GM19452 (cell line): ENCODE measurements around the gene SHISA9.

Experiments
- ATAC-seq: cut with Tn5 transposase; IDR thresholded peaks from one replicate; pipeline ENCODE4 v1.9.1; 2021; ENCODE audit not compliant: unreplicated experiment

The SHISA9 gene

GRCh38 chr16:12944300-12944699 is 42.9 kb downstream of the SHISA9 start:
- no peak for ATAC-seq

DNA sequence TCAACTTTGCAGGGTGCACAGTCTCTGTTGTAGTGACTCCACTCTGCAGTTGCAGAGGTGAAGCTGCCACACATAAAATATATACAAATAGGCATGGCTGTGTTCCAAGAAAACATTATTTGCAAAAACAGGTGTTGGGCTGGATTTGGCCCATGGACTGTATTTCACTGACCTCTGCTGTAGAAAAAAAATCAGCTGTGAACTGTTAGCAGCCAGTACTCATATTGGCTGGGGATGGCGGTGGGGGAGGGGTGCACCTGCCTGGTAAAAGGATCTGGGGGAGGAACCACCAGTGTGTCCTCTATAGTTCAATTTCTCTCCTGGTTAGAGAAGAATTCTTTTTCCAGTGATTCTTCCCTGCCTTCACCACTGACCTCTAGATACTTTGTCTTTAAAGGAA is 50.0 kb downstream of the SHISA9 start:
- no peak for ATAC-seq

GRCh38 chr16:12951976-12952375 is 50.6 kb downstream of the SHISA9 start:
- ATAC-seq = no peak

DNA sequence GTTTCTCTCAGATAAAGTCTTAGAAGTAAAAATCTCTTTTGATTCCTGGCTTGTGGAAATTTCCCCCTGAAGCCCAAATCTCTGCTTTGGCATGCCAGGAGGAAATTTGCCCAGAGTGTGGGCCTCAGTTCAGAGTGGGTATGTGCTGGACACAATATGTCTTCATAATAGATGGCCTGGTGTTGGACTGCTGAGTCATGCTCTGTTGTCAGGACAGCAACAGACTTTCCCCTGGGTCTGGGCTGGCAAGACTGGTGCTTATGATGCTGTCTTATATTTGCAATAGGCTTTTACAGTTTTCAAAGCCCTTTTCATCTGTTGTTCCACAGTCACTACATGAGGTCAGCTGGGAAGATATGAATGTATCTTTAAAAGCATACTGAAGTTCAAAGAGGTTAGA is 57.0 kb downstream of the SHISA9 start:
- no peak for ATAC-seq

GRCh38 chr16:12959072-12959471 is 57.7 kb downstream of the SHISA9 start:
- ATAC-seq = no peak

DNA sequence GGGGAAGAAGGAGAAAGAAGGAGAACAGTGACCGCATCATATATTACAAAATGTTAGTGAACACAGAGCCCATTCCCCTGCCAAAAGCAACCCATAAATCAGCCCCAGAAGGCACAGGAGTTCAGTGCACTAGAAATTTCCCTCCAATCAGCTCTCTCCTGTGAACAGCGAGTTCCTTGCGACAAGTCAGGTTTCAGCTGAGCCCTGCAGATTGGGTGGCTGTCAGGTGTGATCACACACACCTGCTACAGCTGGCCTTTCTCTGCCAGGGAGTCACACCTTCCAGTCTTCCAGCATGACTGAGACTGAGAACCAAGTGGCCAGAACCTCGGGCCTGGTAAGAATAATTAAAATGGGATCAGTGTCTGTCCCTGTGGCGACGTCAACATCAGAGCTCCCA is 60.2 kb downstream of the SHISA9 start:
- ATAC-seq = no peak

- no peak for ATAC-seq
Measured at GRCh38 chr16:12964461-12964860, 63.1 kb downstream of the SHISA9 start.

GRCh38 chr16:12965274-12965804 is 63.9 kb downstream of the SHISA9 start:
- ATAC-seq = no peak

DNA sequence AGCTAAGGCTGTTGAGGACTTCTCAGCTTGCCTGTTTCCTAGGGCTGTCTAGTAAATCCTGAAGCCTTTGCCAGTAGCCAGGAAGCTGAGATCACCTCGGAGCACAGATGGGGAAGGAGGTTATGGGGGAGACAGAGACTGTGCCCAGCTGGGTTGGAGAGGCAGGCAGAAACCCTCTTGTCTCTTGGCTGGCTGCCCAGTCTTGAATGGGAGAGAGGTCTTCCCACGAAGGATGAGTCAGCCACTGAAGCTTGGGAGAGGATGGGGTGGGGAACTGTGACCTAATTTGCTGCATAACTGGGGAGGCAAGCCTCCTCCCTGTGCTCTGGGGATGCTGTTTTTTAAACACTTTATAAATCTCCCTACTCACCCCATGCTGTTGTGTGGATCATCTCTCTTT is 69.8 kb downstream of the SHISA9 start:
- no peak for ATAC-seq

DNA sequence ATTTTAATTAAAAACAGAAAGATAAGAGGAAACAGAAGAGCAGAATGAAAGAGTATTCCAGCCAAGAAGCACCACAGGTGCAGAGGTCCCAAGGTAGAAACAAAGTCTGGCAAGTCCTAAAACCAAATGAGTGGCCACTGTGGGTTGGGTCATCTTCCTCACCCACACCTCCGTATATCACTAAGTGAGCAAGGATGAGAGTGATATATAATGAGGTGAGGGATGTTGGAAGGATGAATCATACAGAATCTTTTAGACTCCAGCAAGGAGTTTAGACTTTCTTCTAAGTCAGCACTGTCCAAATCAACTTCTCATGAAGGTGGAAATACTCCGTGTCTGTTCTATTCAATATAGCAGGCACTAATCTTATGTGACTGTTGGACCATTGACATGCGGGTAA is 70.8 kb downstream of the SHISA9 start:
- no peak for ATAC-seq

DNA sequence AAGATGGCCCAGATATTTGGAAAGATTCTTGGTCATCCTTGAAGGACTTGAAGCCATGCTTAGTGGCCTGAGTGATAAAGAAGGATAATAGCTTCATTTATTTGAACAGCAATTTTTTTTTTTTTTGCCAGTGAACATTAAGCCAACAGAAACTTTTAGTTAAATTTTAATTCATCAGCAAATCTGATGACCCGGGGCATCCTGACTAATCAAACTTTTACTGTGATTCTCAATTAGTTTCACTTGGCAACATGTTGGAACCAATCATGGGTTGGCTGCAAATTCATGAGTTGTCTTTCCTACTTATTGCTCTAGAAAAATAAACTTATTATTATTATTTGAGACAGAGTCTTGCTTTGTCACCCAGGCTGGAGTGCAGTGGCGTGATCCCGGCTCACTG is 74.4 kb downstream of the SHISA9 start:
- no peak for ATAC-seq

GRCh38 chr16:12976496-12976895 is 75.1 kb downstream of the SHISA9 start:
- no peak for ATAC-seq

DNA sequence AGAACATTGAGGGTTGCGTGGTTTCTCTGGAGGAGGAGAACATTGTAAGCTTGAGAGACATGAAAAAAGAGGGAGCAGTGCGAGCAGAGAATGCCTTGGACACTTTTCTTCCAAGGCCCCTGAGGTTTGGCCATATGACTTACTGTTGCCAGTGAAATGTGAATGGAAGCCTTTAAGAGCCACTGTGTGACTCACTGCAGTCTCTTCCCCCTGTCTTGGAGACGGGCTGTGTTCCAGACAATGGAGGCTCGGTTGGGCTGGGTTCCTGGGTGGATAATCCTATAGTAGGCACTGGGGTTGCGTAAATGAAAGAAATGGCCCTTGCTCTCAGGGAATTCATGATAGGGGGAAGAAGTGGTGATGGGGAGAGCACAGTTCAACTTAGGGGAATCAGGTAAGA is 75.5 kb downstream of the SHISA9 start:
- no peak for ATAC-seq

- ATAC-seq = no peak
Measured at GRCh38 chr16:12985516-12985915, 84.1 kb downstream of the SHISA9 start.

DNA sequence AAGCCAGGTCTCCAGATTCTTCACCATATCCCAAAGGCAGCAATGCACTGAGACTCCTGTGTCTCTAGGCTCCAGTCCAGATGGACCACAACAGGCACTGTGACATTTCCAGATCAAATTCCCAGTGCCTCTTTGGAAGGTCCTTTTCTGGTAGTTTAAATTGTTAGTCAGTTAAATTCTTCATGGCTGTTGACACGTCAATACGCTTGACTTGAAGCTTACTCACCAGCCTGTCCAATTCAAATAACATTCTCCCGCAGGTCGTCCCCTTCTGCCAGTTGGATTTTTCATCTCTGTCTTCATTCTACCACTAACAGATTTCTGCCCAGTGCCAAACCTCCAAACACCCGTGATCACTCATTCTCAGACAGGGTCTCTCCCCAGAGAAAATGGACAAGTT is 86.7 kb downstream of the SHISA9 start:
- ATAC-seq = no peak

- no peak for ATAC-seq
Measured at GRCh38 chr16:12992066-12992465, 90.7 kb downstream of the SHISA9 start.

DNA sequence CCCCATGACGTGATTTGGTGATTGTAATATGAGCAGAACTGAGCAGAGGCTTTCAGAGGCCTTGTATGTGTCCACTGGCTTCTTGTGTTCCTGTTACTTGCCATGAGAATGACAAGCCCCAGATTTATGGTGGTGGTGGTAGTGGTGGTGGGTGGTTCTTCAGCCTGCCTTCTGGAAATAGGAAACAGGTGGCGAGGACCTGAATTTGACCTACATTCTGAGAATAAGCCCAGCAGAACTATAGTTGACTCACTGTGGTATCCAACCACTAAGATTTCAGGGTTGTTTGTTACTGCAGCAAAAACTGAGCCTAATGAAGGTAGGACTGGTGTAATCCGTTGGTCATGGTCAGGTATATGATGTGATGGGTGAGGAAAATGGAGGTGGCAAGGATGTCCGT is 93.0 kb downstream of the SHISA9 start:
- no peak for ATAC-seq

- ATAC-seq = no peak
Measured at GRCh38 chr16:12995721-12996372, 94.4 kb downstream of the SHISA9 start.

DNA sequence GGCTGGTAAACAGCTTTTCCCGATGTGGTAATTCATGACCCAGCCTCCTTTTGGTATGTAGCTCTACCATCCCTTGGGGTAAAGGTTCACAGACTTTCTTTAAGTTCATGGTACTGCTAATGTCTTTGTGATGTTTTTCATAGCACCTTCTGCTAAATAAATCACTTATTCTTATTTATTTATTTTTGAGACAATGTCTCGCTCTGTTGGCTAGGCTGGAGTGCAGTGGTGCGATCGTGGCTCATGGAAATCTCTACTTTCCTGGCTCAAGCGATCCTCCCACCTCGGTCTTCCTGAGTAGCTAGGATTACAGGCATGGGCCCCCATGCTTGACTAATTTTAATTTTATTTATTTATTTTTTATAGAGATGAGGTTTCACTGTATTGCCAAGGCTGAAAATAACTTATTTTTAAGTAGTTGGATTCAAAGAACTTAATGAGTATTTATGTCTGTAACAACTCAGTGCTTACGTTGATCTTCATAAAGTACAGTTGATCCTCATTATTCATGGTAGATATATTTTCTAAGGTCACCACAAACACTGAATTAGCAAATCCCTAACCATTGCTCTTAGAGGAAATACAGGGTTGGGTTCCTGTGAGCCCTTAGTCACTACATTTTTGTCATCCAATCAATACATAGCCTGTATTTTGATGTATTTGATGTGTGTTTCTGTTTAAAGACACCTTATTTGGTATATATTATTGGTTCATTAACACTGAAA is 97.1 kb downstream of the SHISA9 start:
- ATAC-seq = no peak

GRCh38 chr16:12999368-12999767 is 98.0 kb downstream of the SHISA9 start:
- ATAC-seq = no peak

DNA sequence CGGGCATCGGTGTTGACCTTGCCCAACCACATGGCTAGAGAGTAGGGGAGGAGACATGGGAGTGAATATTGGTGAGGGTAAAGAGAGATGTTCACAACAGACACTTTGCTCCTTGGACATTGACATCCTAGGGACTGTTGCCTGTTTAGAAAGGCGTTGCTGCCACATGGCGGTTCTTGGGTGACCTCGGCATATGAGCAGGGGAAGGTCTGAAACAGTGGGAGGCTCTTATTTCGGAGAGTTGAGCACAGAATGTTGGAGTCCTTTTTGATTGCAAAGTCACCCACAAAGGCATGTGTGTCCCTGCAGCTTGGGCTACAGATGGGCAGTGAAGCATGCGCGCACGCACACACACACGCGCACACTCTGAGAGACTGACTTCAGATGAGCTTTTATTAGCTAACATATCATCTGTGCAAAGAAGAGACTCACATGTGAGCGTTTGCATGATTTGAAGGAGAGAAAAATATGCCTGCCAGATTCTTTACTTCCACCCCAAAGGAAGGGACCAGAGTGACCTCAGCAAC is 104.4 kb downstream of the SHISA9 start:
- ATAC-seq = no peak

DNA sequence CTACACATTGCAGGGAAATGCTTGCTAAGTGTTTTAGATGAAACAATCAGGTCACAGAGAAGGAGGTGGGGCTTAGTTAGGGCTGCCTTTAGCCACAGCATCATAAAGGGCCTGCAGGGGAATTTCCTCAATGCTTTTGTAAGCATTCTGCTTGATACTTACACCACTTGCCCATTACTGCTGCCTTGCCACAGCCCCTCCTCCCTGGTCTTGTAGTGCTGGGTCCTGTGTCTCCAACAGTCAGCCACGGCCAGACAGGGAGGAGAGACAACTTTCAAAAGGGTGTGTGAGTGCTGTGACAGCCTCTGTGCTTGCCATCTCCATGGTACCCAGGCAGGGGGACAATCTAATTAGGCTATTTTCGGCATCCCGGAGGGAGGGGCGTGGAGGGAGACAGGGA is 111.2 kb downstream of the SHISA9 start:
- no peak for ATAC-seq
